H9 (cell line): ENCODE measurements around the gene DEFB112. TPM values are rescaled to one million over a fixed set of nuclear protein-coding genes. Genes with fewer than 3 reads are reported as not detected.

Source experiments
- DNase-seq: peaks from one replicate; pipeline ENCODE4 v3.0.0-alpha.2; 2017
- H2AFZ ChIP-seq: one replicate; pipeline ENCODE4 v1.6.1; 2013; ENCODE audit warnings: mild to moderate bottlenecking, low read length, control low read depth, moderate library complexity
- H2AK5ac ChIP-seq: 2 replicates; pipeline ENCODE4 v1.6.1; 2013; ENCODE audit warnings: low read length, control low read depth, mixed read lengths; ENCODE audit not compliant: insufficient read length
- H2BK120ac ChIP-seq: one replicate; pipeline ENCODE4 v1.6.1; 2013; ENCODE audit warnings: low read depth, mild to moderate bottlenecking, low read length, control low read depth, inconsistent platforms; ENCODE audit not compliant: poor library complexity, severe bottlenecking
- H2BK12ac ChIP-seq: 2 replicates; pipeline ENCODE4 v1.6.1; 2013; ENCODE audit warnings: low read length, control low read depth, mixed read lengths, low read depth; ENCODE audit not compliant: insufficient read length
- H2BK15ac ChIP-seq: 2 replicates; pipeline ENCODE4 v1.6.1; 2013; ENCODE audit warnings: low read depth, low read length, control low read depth
- H2BK20ac ChIP-seq: one replicate; pipeline ENCODE4 v1.6.1; 2013; ENCODE audit warnings: low read depth, mild to moderate bottlenecking, low read length, control low read depth, inconsistent platforms; ENCODE audit not compliant: poor library complexity, severe bottlenecking
- H2BK5ac ChIP-seq: 2 replicates; pipeline ENCODE4 v1.6.1; 2013; ENCODE audit warnings: low read length, control low read depth, mixed read lengths; ENCODE audit not compliant: insufficient read length
- H3K14ac ChIP-seq: 2 replicates; pipeline ENCODE4 v1.6.1; 2013; ENCODE audit warnings: low read length, control low read depth; ENCODE audit not compliant: insufficient read depth
- H3K18ac ChIP-seq: 2 replicates; pipeline ENCODE4 v1.6.1; 2013; ENCODE audit warnings: low read depth, mild to moderate bottlenecking, mixed read lengths, low read length, control low read depth; ENCODE audit not compliant: insufficient read length
- H3K23ac ChIP-seq: 2 replicates; pipeline ENCODE4 v1.6.1; 2013; ENCODE audit warnings: low read length, control low read depth, mixed read lengths, low read depth; ENCODE audit not compliant: insufficient read length
- H3K23me2 ChIP-seq: 2 replicates; pipeline ENCODE4 v1.6.1; 2013; ENCODE audit warnings: low read depth, mild to moderate bottlenecking, mixed read lengths, low read length, control low read depth; ENCODE audit not compliant: insufficient read length, poor library complexity, severe bottlenecking
- H3K27ac ChIP-seq: 2 replicates; pipeline ENCODE4 v1.5.1; 2013; ENCODE audit warnings: low read length, control low read depth, mixed read lengths, low read depth; ENCODE audit not compliant: insufficient read length
- H3K27me3 ChIP-seq: 2 replicates; pipeline ENCODE4 v1.6.1; 2013; ENCODE audit warnings: low read length, control low read depth, inconsistent platforms; ENCODE audit not compliant: insufficient read depth
- H3K4ac ChIP-seq: 2 replicates; pipeline ENCODE4 v1.6.1; 2013; ENCODE audit warnings: low read depth, mild to moderate bottlenecking, control low read depth, inconsistent platforms, low read length, moderate library complexity
- H3K4me1 ChIP-seq: 2 replicates; pipeline ENCODE4 v1.6.1; 2013; ENCODE audit warnings: low read length, control low read depth, inconsistent platforms; ENCODE audit not compliant: insufficient read depth
- H3K4me2 ChIP-seq: 2 replicates; pipeline ENCODE4 v1.6.1; 2013; ENCODE audit warnings: low read length, control low read depth, mixed read lengths; ENCODE audit not compliant: insufficient read length, insufficient read depth
- H3K56ac ChIP-seq: 2 replicates; pipeline ENCODE4 v1.6.1; 2013; ENCODE audit warnings: low read depth, mild to moderate bottlenecking, mixed read lengths, low read length, control low read depth; ENCODE audit not compliant: insufficient read length
- H3K79me1 ChIP-seq: 2 replicates; pipeline ENCODE4 v1.6.1; 2013; ENCODE audit warnings: low read depth, mild to moderate bottlenecking, moderate library complexity, low read length, control low read depth, inconsistent platforms; ENCODE audit not compliant: insufficient read depth, poor library complexity, severe bottlenecking
- H3K79me2 ChIP-seq: 2 replicates; pipeline ENCODE4 v1.6.1; 2013; ENCODE audit warnings: low read length, control low read depth, inconsistent platforms; ENCODE audit not compliant: insufficient read depth
- H3K9ac ChIP-seq: 2 replicates; pipeline ENCODE4 v1.6.1; 2013; ENCODE audit warnings: low read length, control low read depth, mixed read lengths; ENCODE audit not compliant: insufficient read length; ENCODE audit errors: extremely low read depth
- H3K9me3 ChIP-seq: one replicate; pipeline ENCODE4 v1.6.1; 2013; ENCODE audit warnings: low read depth, low read length, inconsistent platforms; ENCODE audit not compliant: control insufficient read depth
- H3T11ph ChIP-seq: one replicate; pipeline ENCODE4 v1.6.1; 2013; ENCODE audit warnings: mild to moderate bottlenecking, low read length, control low read depth, inconsistent platforms
- H4K20me1 ChIP-seq: one replicate; pipeline ENCODE4 v1.6.1; 2013; ENCODE audit not compliant: control insufficient read depth, insufficient read length, insufficient read depth
- H4K5ac ChIP-seq: 2 replicates; pipeline ENCODE4 v1.6.1; 2013; ENCODE audit warnings: low read depth, mild to moderate bottlenecking, mixed read lengths, low read length, control low read depth; ENCODE audit not compliant: insufficient read length
- H4K8ac ChIP-seq: replicated peaks from 2 replicates; pipeline ENCODE4 v1.6.1; 2013; ENCODE audit warnings: low read length, control low read depth, mixed read lengths, low read depth; ENCODE audit not compliant: insufficient read length
- H4K91ac ChIP-seq: 2 replicates; pipeline ENCODE4 v1.6.1; 2013; ENCODE audit warnings: low read depth, mild to moderate bottlenecking, moderate library complexity, mixed read lengths, low read length, control low read depth; ENCODE audit not compliant: insufficient read length
- H3K27ac Mint-ChIP-seq, 3 experiments: 2 replicates in 2 of 3; 3 replicates in 1 of 3; pipeline ENCODE4 v1.8.0; 2020 to 2021; ENCODE audit warnings: mixed read lengths in 3 of 3, mild to moderate bottlenecking in 1 of 3, moderate library complexity in 1 of 3
- H3K27me3 Mint-ChIP-seq: 2 replicates; pipeline ENCODE4 v1.8.0; 2021; ENCODE audit warnings: low read depth, mild to moderate bottlenecking, moderate library complexity, mixed read lengths
- H3K36me3 Mint-ChIP-seq, 3 experiments: 2 replicates in 2 of 3; 3 replicates in 1 of 3; pipeline ENCODE4 v1.8.0; 2020 to 2021; ENCODE audit warnings: low read depth in 3 of 3, mixed read lengths in 3 of 3; ENCODE audit not compliant: insufficient read depth in 1 of 3
- H3K4me1 Mint-ChIP-seq, 2 experiments: 2 replicates each; pipeline ENCODE4 v1.8.0; 2020; ENCODE audit warnings: mixed read lengths in 2 of 2
- H3K4me3 Mint-ChIP-seq, 2 experiments: 2 replicates in 1 of 2; 3 replicates in 1 of 2; pipeline ENCODE4 v1.8.0; 2020 to 2021; ENCODE audit warnings: mild to moderate bottlenecking in 2 of 2, mixed read lengths in 2 of 2, moderate library complexity in 1 of 2
- H3K9me3 Mint-ChIP-seq, 2 experiments: 2 replicates in 1 of 2; 3 replicates in 1 of 2; pipeline ENCODE4 v1.8.0; 2020; ENCODE audit warnings: mild to moderate bottlenecking in 2 of 2, mixed read lengths in 2 of 2, moderate library complexity in 1 of 2
- CTCF ChIP-seq: fragments of 200-600 bp; sonication (generic); conservative IDR thresholded peaks from 3 replicates; pipeline ENCODE4 v1.8.0; 2021; ENCODE audit warnings: antibody characterized with exemption, mild to moderate bottlenecking
- WGBS: extraction: QIAGEN DNeasy Blood & Tissue Kit; methylation state at CpG from one replicate; pipeline ENCODE4 v1.1.7; 2013; ENCODE audit warnings: missing lambda C conversion rate, low lambda C conversion rate, mixed read lengths; ENCODE audit not compliant: insufficient read length; ENCODE audit errors: extremely low coverage; 5-methylcytosine and 5-hydroxymethylcytosine counted together
- total RNA-seq: library from RNA; stranded (reverse); gene quantifications from 2 replicates; pipeline ENCODE4 v1.2.1, GENCODE V29; 2021

DEFB112 gene
- total RNA-seq, 1 experiment from 2014 or later, result not detected

- no peak overlapping the region for H2BK20ac ChIP-seq
- no peak overlapping the region for H3K56ac ChIP-seq
- H2BK120ac ChIP-seq, result no peak overlapping the region
- no peaks in the 10 kb centered on the region for H3K79me2 ChIP-seq
- no peak overlapping the region for H3K23ac ChIP-seq
- H3K4ac ChIP-seq, result no peak overlapping the region
- H4K20me1 ChIP-seq, result no peaks in the 10 kb centered on the region
- H3K9me3 ChIP-seq, result no peaks in the 10 kb centered on the region
- no peak overlapping the region for H4K5ac ChIP-seq
- no peak overlapping the region for H3K4me2 ChIP-seq
- H3K9ac ChIP-seq, result no peak overlapping the region
- no peaks in the 10 kb centered on the region for H3K9me3 Mint-ChIP-seq
- no peaks in the 10 kb centered on the region for H3K23me2 ChIP-seq
- H3K4me1 ChIP-seq, result no peaks in the 10 kb centered on the region
- no peak overlapping the region for H2BK5ac ChIP-seq
- no peak overlapping the region for H2BK15ac ChIP-seq
- WGBS, result no CpG with 5 or more reads among the region's 4 CpGs
- no peaks in the 10 kb centered on the region for H3K79me1 ChIP-seq
- no peak overlapping the region for H3K14ac ChIP-seq
- no peak overlapping the region for H2BK12ac ChIP-seq
- H3T11ph ChIP-seq, result no peak overlapping the region
- no peak overlapping the region for H2AK5ac ChIP-seq
- no peaks in the 10 kb centered on the region for H3K27me3 ChIP-seq
- no peak for TF ChIP-seq CTCF
- no peak overlapping the region for H3K4me3 Mint-ChIP-seq
- H3K27ac ChIP-seq, result no peak overlapping the region
- H2AFZ ChIP-seq, result no peak overlapping the region
- DNase-seq, result no peak
- H3K27me3 Mint-ChIP-seq, result no peaks in the 10 kb centered on the region
- H4K91ac ChIP-seq, result no peak overlapping the region
- H4K8ac ChIP-seq, result no peak overlapping the region
- H3K4me1 Mint-ChIP-seq, result no peaks in the 10 kb centered on the region
- no peak overlapping the region for H3K18ac ChIP-seq
- no peaks in the 10 kb centered on the region for H3K36me3 Mint-ChIP-seq
- H3K27ac Mint-ChIP-seq, result no peak overlapping the region
Measured at GRCh38 chr6:50076431-50076830, 26.7 kb upstream of the DEFB112 start.
